T-cell (primary cell): ENCODE data around the gene PSMD1. TPM values are rescaled to one million over a fixed set of nuclear protein-coding genes. Genes with fewer than 3 reads are reported as not detected.

Experiments
- ATAC-seq, 4 experiments: fragments of 200-7000 bp in 3 of 4; fragments of 150-1000 bp in 1 of 4; cut with Tn5 transposase; replicated peaks in 1 of 4; 1 replicate in 3 of 4; 2 replicates in 1 of 4; pipeline ENCODE4 v1.10.0; 2021; ENCODE audit warnings: moderate library complexity in 3 of 4, mild to moderate bottlenecking in 2 of 4, moderate number of reproducible peaks in 1 of 4
- CTCF ChIA-PET, 2 donors: fragments of 300-600 bp; sonication (Branson Sonifier 250); formaldehyde crosslinking; loops; one replicate each; lab custom pipeline; 2022; ENCODE audit warnings: antibody characterized with exemption in 2 of 2; lab: Charles Lee
- POLR2A ChIA-PET, 2 donors: fragments of 300-600 bp; sonication (Branson Sonifier 250); formaldehyde crosslinking; loops; one replicate each; lab custom pipeline; 2022; ENCODE audit warnings: antibody characterized with exemption in 2 of 2; lab: Charles Lee
- DNase-seq, 35 experiments: peaks; one replicate each; pipeline versions ENCODE4 v3.0.0 to v3.0.0-alpha.2; 2013 to 2023
- H3K27ac ChIP-seq: one replicate; pipeline ENCODE4 v1.5.1; 2013; ENCODE audit warnings: low read length
- H3K27me3 ChIP-seq, 2 experiments: replicated peaks in 1 of 2; 1 replicate in 1 of 2; 2 replicates in 1 of 2; pipeline versions ENCODE4 v1.6.1 to v1.7.0; 2013; ENCODE audit warnings: low read length in 1 of 2, mixed read lengths in 1 of 2; ENCODE audit not compliant: control insufficient read depth in 2 of 2, insufficient read depth in 2 of 2; ENCODE audit errors: extremely low read depth in 1 of 2
- H3K36me3 ChIP-seq, 2 donors: 1 replicate in 1 of 2; 2 replicates in 1 of 2; pipeline versions ENCODE4 v1.6.1 to v1.7.0; 2013; ENCODE audit warnings: low read length in 1 of 2; ENCODE audit not compliant: control insufficient read depth in 2 of 2, insufficient read depth in 1 of 2; ENCODE audit errors: extremely low read depth in 1 of 2
- H3K4me1 ChIP-seq, 2 experiments: 1 replicate in 1 of 2; 2 replicates in 1 of 2; pipeline versions ENCODE4 v1.6.1 to v1.7.0; 2013; ENCODE audit warnings: low read length in 2 of 2, mixed read lengths in 1 of 2; ENCODE audit not compliant: insufficient read depth in 2 of 2, control insufficient read depth in 1 of 2; ENCODE audit errors: extremely low read depth in 1 of 2
- H3K4me3 ChIP-seq, 2 donors: 1 replicate in 1 of 2; 2 replicates in 1 of 2; pipeline versions ENCODE4 v1.5.1 to v1.7.0; 2013; ENCODE audit warnings: mild to moderate bottlenecking in 2 of 2, low read length in 1 of 2, moderate library complexity in 1 of 2; ENCODE audit not compliant: control insufficient read depth in 1 of 2; ENCODE audit errors: extremely low read depth in 1 of 2
- H3K9me3 ChIP-seq: 2 replicates; pipeline ENCODE4 v1.7.0; 2013
- H3K27ac Mint-ChIP-seq, 2 donors: one replicate each; pipeline ENCODE4 v1.8.0; 2020 to 2021; ENCODE audit warnings: mild to moderate bottlenecking in 2 of 2, mixed read lengths in 2 of 2
- H3K27me3 Mint-ChIP-seq, 2 donors: one replicate each; pipeline ENCODE4 v1.8.0; 2021 to 2022; ENCODE audit warnings: mixed read lengths in 2 of 2
- H3K36me3 Mint-ChIP-seq: one replicate; pipeline ENCODE4 v1.8.0; 2021; ENCODE audit warnings: mixed read lengths
- H3K4me1 Mint-ChIP-seq, 3 donors: one replicate each; pipeline ENCODE4 v1.8.0; 2020 to 2022; ENCODE audit warnings: mixed read lengths in 3 of 3, mild to moderate bottlenecking in 1 of 3
- H3K4me3 Mint-ChIP-seq, 3 donors: one replicate each; pipeline ENCODE4 v1.8.0; 2020 to 2022; ENCODE audit warnings: mild to moderate bottlenecking in 3 of 3, mixed read lengths in 3 of 3, moderate library complexity in 3 of 3
- H3K9me3 Mint-ChIP-seq, 3 donors: one replicate each; pipeline ENCODE4 v1.8.0; 2020 to 2022; ENCODE audit warnings: mixed read lengths in 3 of 3
- WGBS: methylation state at CpG from one replicate; pipeline ENCODE4 v1.1.5; 2013; ENCODE audit warnings: missing lambda C conversion rate; ENCODE audit not compliant: insufficient coverage; 5-methylcytosine and 5-hydroxymethylcytosine counted together
- total RNA-seq, 35 experiments: library from RNA in 6 of 35; stranded (reverse) in 6 of 35; fragments of 120-200 nt in 1 of 35; gene quantifications; one replicate each; pipeline versions ENCODE4 v1.2.1 to v1.2.4 and lab custom pipeline; 2013 to 2026

PSMD1 gene
- total RNA-seq, 5 donors from 2014 or later (not counting 1 experiment from before 2014, with no cell fraction given): 39.5 to 48.2 (median 46.9) TPM

GRCh38 chr2:231221761-231222160 lies 165.1 kb downstream of the PSMD1 start:
- H3K4me1 ChIP-seq: no peaks in the 10 kb centered on the region
- no peak overlapping the region for H3K27ac Mint-ChIP-seq
- H3K36me3 Mint-ChIP-seq: no peaks in the 10 kb centered on the region
- H3K4me3 ChIP-seq: no peak overlapping the region
- no peaks in the 10 kb centered on the region for H3K36me3 ChIP-seq
- H3K27me3 ChIP-seq: no peaks in the 10 kb centered on the region
- H3K27ac ChIP-seq: no peak overlapping the region
- WGBS: no CpG with 5 or more reads among the region's 3 CpGs
- DNase-seq: no peak
- no peaks in the 10 kb centered on the region for H3K9me3 Mint-ChIP-seq
- no peaks in the 10 kb centered on the region for H3K4me1 Mint-ChIP-seq
- no peak for ATAC-seq
- no peaks in the 10 kb centered on the region for H3K27me3 Mint-ChIP-seq
- H3K4me3 Mint-ChIP-seq: no peak overlapping the region
- ChIA-PET CTCF (interaction anchor here in 1 of 2 donors (0.7 kb wide), 1 partner anchor 216 kb away, joined by 3 read pairs; no protein-coding TSS in a partner anchor), POLR2A (no interaction called here)
- no peaks in the 10 kb centered on the region for H3K9me3 ChIP-seq

Other genes with a start within 250 kb of the PSMD1 start
- 10 to 100 TPM; 21.9 to 41.2 (median 34.8) TPM for gene ITM2C, start 191.9 kb upstream of the PSMD1 start, total RNA-seq
- gene GPR55, start 131.6 kb upstream of the PSMD1 start, total RNA-seq: 10 to 100 TPM in 2 of 5 donors, 1 to 10 TPM in 3; 2.7 to 15.5 (median 7.8) TPM
- not detected for gene SPATA3, start 60.7 kb upstream of the PSMD1 start, total RNA-seq
- under 1 TPM in 2 of 5 donors, not detected in 3; 0.13 to 0.20 TPM for gene C2orf72, start 19.3 kb upstream of the PSMD1 start, total RNA-seq
- gene HTR2B, start 68.2 kb downstream of the PSMD1 start, total RNA-seq: under 1 TPM in 1 of 5 donors, not detected in 4; 0.38 TPM
- 1 to 10 TPM in 4 of 5 donors, under 1 TPM in 1; 0.88 to 3.1 (median 1.6) TPM for gene ARMC9, start 141.8 kb downstream of the PSMD1 start, total RNA-seq